GM12878 (cell line): ENCODE measurements around the gene RPL13A. TPM values are rescaled to one million over a fixed set of nuclear protein-coding genes. Genes with fewer than 3 reads are reported as not detected.

ENCODE experiments used
- ATAC-seq: fragments of 200-7000 bp; cut with Tn5 transposase; 3 replicates; pipeline ENCODE4 v1.9.1; 2020; ENCODE audit warnings: mild to moderate bottlenecking, moderate library complexity
- BruUV-seq: library from RNA; stranded (reverse); fragments of 400-500 nt; replicated peaks from 2 replicates; lab custom pipeline; 2021; lab: Mats Ljungman, UMichigan
- CTCF ChIA-PET: fragments of 300-600 bp; sonication (Branson Sonifier 250); formaldehyde crosslinking; extraction: SDS; loops from one replicate; lab custom pipeline; 2021; ENCODE audit warnings: inconsistent platforms; lab: Yijun Ruan, JAX
- POLR2A ChIA-PET: fragments of 350-600 bp; formaldehyde crosslinking; extraction: SDS; loops from one replicate; lab custom pipeline; 2021; ENCODE audit warnings: inconsistent platforms; lab: Charles Lee
- RAD21 ChIA-PET: fragments of 300-600 bp; sonication (Branson Sonifier 250); formaldehyde crosslinking; loops from one replicate; lab custom pipeline; 2023; ENCODE audit warnings: antibody characterized with exemption; ENCODE audit not compliant: unreplicated experiment; lab: Charles Lee
- SMC1A ChIA-PET: fragments of 300-600 bp; sonication (Branson Sonifier 250); formaldehyde crosslinking; loops from one replicate; lab custom pipeline; 2023; ENCODE audit not compliant: unreplicated experiment, uncharacterized antibody; lab: Charles Lee
- DNase-seq: peaks from one replicate; pipeline ENCODE4 v3.0.0-alpha.2; 2011; ENCODE audit warnings: low read depth, low spot score
- FAIRE-seq: peaks from 3 replicates; lab custom pipeline; 2011; peaks lifted over from hg19 to GRCh38; lab: Jason Lieb, UNC
- H2AFZ ChIP-seq: 2 replicates; pipeline ENCODE4 v1.6.0; 2011; ENCODE audit warnings: low read depth, low read length, control low read depth; ENCODE audit not compliant: control insufficient read depth
- H3K27ac ChIP-seq: 2 replicates; pipeline ENCODE4 v1.5.1; 2011; ENCODE audit warnings: control low read depth; ENCODE audit not compliant: control insufficient read depth, insufficient read depth
- H3K27me3 ChIP-seq, 2 experiments: replicated peaks in 1 of 2; 2 replicates each; pipeline versions ENCODE4 v1.6.0 to v1.6.1; 2011; ENCODE audit warnings: low read length in 1 of 2; ENCODE audit not compliant: control insufficient read depth in 2 of 2, insufficient read depth in 2 of 2
- H3K36me3 ChIP-seq, 2 experiments: 2 replicates each; pipeline ENCODE4 v1.5.1; 2011; ENCODE audit warnings: low read length in 1 of 2; ENCODE audit not compliant: control insufficient read depth in 2 of 2, insufficient read depth in 2 of 2
- H3K4me1 ChIP-seq: 2 replicates; pipeline ENCODE4 v1.6.1; 2011; ENCODE audit warnings: mild to moderate bottlenecking, low read length, moderate library complexity, mixed read lengths; ENCODE audit not compliant: control insufficient read depth, insufficient read depth
- H3K4me2 ChIP-seq: 2 replicates; pipeline ENCODE4 v1.6.0; 2011; ENCODE audit warnings: control low read depth; ENCODE audit not compliant: control insufficient read depth, insufficient read depth
- H3K4me3 ChIP-seq: fragments of 200-600 bp; sonication (generic); 2 replicates; pipeline ENCODE4 v1.5.1; 2016
- H3K79me2 ChIP-seq: 2 replicates; pipeline ENCODE4 v1.6.0; 2011; ENCODE audit warnings: low read length; ENCODE audit not compliant: control insufficient read depth, insufficient read depth
- H3K9ac ChIP-seq: 2 replicates; pipeline ENCODE4 v1.8.0; 2011; ENCODE audit warnings: low read length, control low read depth, mixed read lengths; ENCODE audit not compliant: control insufficient read depth, insufficient read depth
- H3K9me3 ChIP-seq: replicated peaks from 3 replicates; pipeline ENCODE4 v1.5.1; 2011; ENCODE audit warnings: mild to moderate bottlenecking, low read length; ENCODE audit not compliant: control insufficient read depth, insufficient read depth
- H4K20me1 ChIP-seq: 2 replicates; pipeline ENCODE4 v1.6.0; 2011; ENCODE audit not compliant: control insufficient read depth, insufficient read depth
- CTCF ChIP-seq, 3 experiments: IDR thresholded peaks in 2 of 3; conservative IDR thresholded peaks in 1 of 3; 2 replicates each; pipeline ENCODE4 v1.5.1; 2011; ENCODE audit warnings: low read depth in 3 of 3, low read length in 3 of 3, mild to moderate bottlenecking in 3 of 3, control low read depth in 2 of 3, moderate library complexity in 2 of 3, inconsistent platforms in 1 of 3, mixed read lengths in 1 of 3; ENCODE audit not compliant: control insufficient read depth in 2 of 3, insufficient read depth in 1 of 3; ENCODE audit errors: extremely low read depth in 1 of 3
- IRF5 ChIP-seq: fragments of 450-650 bp; IDR thresholded peaks from 2 replicates; pipeline ENCODE4 v1.6.1; 2017; ENCODE audit warnings: borderline replicate concordance
- KLF5 ChIP-seq: fragments of 450-650 bp; IDR thresholded peaks from 2 replicates; pipeline ENCODE4 v1.6.1; 2014; ENCODE audit warnings: mild to moderate bottlenecking; ENCODE audit not compliant: partially characterized antibody
- MLLT1 ChIP-seq: fragments of 450-650 bp; IDR thresholded peaks from 2 replicates; pipeline ENCODE4 v1.6.1; 2016; ENCODE audit warnings: mild to moderate bottlenecking
- TARDBP ChIP-seq: IDR thresholded peaks from 2 replicates; pipeline ENCODE4 v1.6.1; 2016; ENCODE audit warnings: borderline replicate concordance
- ZNF592 ChIP-seq: fragments of 450-650 bp; IDR thresholded peaks from 2 replicates; pipeline ENCODE4 v1.6.1; 2017; ENCODE audit warnings: mild to moderate bottlenecking, moderate library complexity
- WGBS: methylation state at CpG from one replicate; pipeline ENCODE4 v1.1.6; 2016; ENCODE audit warnings: low lambda C conversion rate; ENCODE audit not compliant: insufficient replicate concordance, insufficient coverage; ENCODE audit errors: missing lambda C conversion rate; 5-methylcytosine and 5-hydroxymethylcytosine counted together
- in situ Hi-C: fragments of 300-500 bp; cut with MboI; formaldehyde crosslinking; loops from 9 replicates; pipeline ENCODE4 v1.14.3; 2018; ENCODE audit warnings: mixed read lengths
- intact Hi-C: fragments of 100-400 bp; cut with micrococcal nuclease; formaldehyde crosslinking; loops from one replicate; pipeline ENCODE4 v1.14.2; 2022; ENCODE audit not compliant: unreplicated experiment
- polyA plus RNA-seq, 11 experiments: library from polyadenylated mRNA; depleted of rRNA in 4 of 11; unstranded in 6 of 11; stranded (reverse) in 5 of 11; fragments of >200 nt; fragmentation: Nextera tagmentation in 4 of 11; fragmentation: Illumina TruSeq in 1 of 11; extraction: Ambion mirVana in 4 of 11; extraction: Trizol in 1 of 11; gene quantifications; 1 replicate in 1 of 11; 2 replicates in 10 of 11; pipeline versions ENCODE4 v1.2.1 to v1.2.3, GENCODE V29; 2011 to 2016; ENCODE audit warnings: inconsistent platforms in 2 of 11, missing spikeins in 2 of 11, low read depth in 1 of 11
- total RNA-seq, 4 experiments: library from RNA; depleted of rRNA in 3 of 4; stranded (reverse); fragments of >200 nt in 3 of 4; fragmentation: Illumina TruSeq in 1 of 4; extraction: Trizol in 1 of 4; gene quantifications; 2 replicates each; pipeline versions ENCODE4 v1.2.1 to v1.2.3, GENCODE V29; 2013 to 2021

The RPL13A gene
- total and polyA plus RNA-seq, 10 of the 15 experiments (the other 5 are each of a cell fraction or from before 2014, with no cell fraction given): 1,426 to 8,961 (median 4,266) TPM

- no peak for DNase-seq
- Histone ChIP-seq H3K27me3 (no peaks in the 10 kb centered on the region), H4K20me1 (peaks cover 13% of the 10 kb centered on the region), H3K9ac (no peak overlapping the region), H3K79me2 (peaks cover 41% of the 10 kb centered on the region), H3K4me2 (peak overlapping the region; percentile 79), H2AFZ (peak overlapping the region; percentile 87), H3K36me3 (peaks cover 21 to 29% of the 10 kb centered on the region in 2 experiments), H3K4me1 (peaks cover 16% of the 10 kb centered on the region), H3K27ac (peak overlapping the region; percentile 46; the same call in 1 of the 2 replicates), H3K9me3 (no peaks in the 10 kb centered on the region), H3K4me3 (no peak overlapping the region)
- ChIA-PET RAD21 (interaction anchor here (0.9 to 1.6 kb wide), 3 partner anchors 13 to 60 kb away, joined by 3 to 5 read pairs (median 3); partner anchors contain the start of gene FLT3LG), SMC1A (interaction anchor here (1.3 kb wide), 1 partner anchor 16 kb away, joined by 5 read pairs; no protein-coding TSS in a partner anchor), POLR2A (interaction anchor here (1.4 to 2.7 kb wide), 3 partner anchors 9 to 16 kb away, joined by 3 to 11 read pairs (median 5); partner anchors contain the start of gene RPS11), CTCF (interaction anchor here (1.0 to 1.3 kb wide), 3 partner anchors 16 to 60 kb away, joined by 3 to 6 read pairs (median 4); no protein-coding TSS in a partner anchor)
- no peak for ATAC-seq
- TF ChIP-seq TARDBP: 0 out of 2 replicates have a peak, but pooled peaks have one; percentile 36
- 0 out of 6 replicates have a peak, but pooled peaks of 1 of the 3 experiments have one; percentile 6 for TF ChIP-seq CTCF (IDR thresholded peaks at IDR 0.05 in 2 of 3, conservative IDR thresholded peaks at IDR 0.05 in 1 of 3; ENCODE audit: control insufficient read depth in 2 of 3, extremely low read depth in 1 of 3, insufficient read depth in 1 of 3, low read depth in 3 of 3, low read length in 3 of 3)
- TF ChIP-seq MLLT1: peak; percentile 80
- TF ChIP-seq IRF5: no peak
- no peak for TF ChIP-seq KLF5
- no peak for TF ChIP-seq ZNF592
- FAIRE-seq: no peak
- intact Hi-C loops: loop anchor here (1.0 to 5.0 kb wide), 3 partner anchors 10 to 386 kb away; partner anchors contain the start of genes PIH1D1 and RPS11
- in situ Hi-C loops: no loop called here
- WGBS: 45% methylated on average over 23 of the region's 23 CpGs
- BruUV-seq: TSS peak; percentile 62
Observed at GRCh38 chr19:49486710-49487276, 615 bp upstream of the RPL13A start.
